Ovary (tissue), 9 donors: ENCODE data around the gene ZMIZ1. TPM values are rescaled to one million over a fixed set of nuclear protein-coding genes. Genes with fewer than 3 reads are reported as not detected.

Source experiments
- DNase-seq, 5 donors: peaks; one replicate each; pipeline ENCODE4 v3.0.0-alpha.2; 2019 to 2020
- H3K27ac ChIP-seq, 2 donors: fragments of 200-600 bp; one replicate each; pipeline versions ENCODE4 v1.5.1 to v1.8.0; 2019 to 2022
- H3K27me3 ChIP-seq: fragments of 200-600 bp; one replicate; pipeline ENCODE4 v1.8.0; 2022
- H3K36me3 ChIP-seq: fragments of 200-600 bp; sonication (generic); one replicate; pipeline ENCODE4 v1.5.1; 2019
- H3K4me1 ChIP-seq: one replicate; pipeline ENCODE4 v1.8.1; 2013; ENCODE audit warnings: mild to moderate bottlenecking, moderate library complexity; ENCODE audit not compliant: insufficient read depth
- H3K4me3 ChIP-seq: fragments of 200-600 bp; sonication (generic); one replicate; pipeline ENCODE4 v1.5.1; 2017
- H3K9me3 ChIP-seq, 2 donors: fragments of 200-600 bp in 1 of 2; sonication (generic) in 1 of 2; one replicate each; pipeline versions ENCODE4 v1.5.1 to v1.8.1; 2013 to 2019; ENCODE audit warnings: mild to moderate bottlenecking in 1 of 2, moderate library complexity in 1 of 2
- EP300 ChIP-seq: sonication (generic); formaldehyde crosslinking; IDR thresholded peaks from one replicate; pipeline ENCODE4 v1.6.1; 2017; ENCODE audit warnings: antibody characterized with exemption
- POLR2A ChIP-seq: fragments of 450-650 bp; IDR thresholded peaks from one replicate; pipeline ENCODE4 v1.6.1; 2017; ENCODE audit warnings: antibody characterized with exemption, mild to moderate bottlenecking, moderate library complexity
- WGBS, 3 donors: extraction: QIAGEN DNeasy Blood & Tissue Kit in 1 of 3; methylation state at CpG; one replicate each; pipeline versions ENCODE4 v1.1.5 to v1.1.7; 2013 to 2017; 5-methylcytosine and 5-hydroxymethylcytosine counted together
- intact Hi-C, 4 donors: fragments of 100-400 bp; cut with DNase I; formaldehyde crosslinking; loops; one replicate each; pipeline versions ENCODE4 v1.11.0 to v1.15.1; 2022 to 2023
- polyA plus RNA-seq, 2 donors: library from polyadenylated mRNA; stranded (reverse); fragments of 200-250 nt in 1 of 2; fragments of 350-450 nt in 1 of 2; fragmentation: Illumina TruSeq in 1 of 2; extraction: RNeasy Lipid Tissue Mini Kit (QIAGEN cat#74804) in 1 of 2; gene quantifications; one replicate each; pipeline ENCODE4 v1.2.3, GENCODE V29; 2013 to 2014
- total RNA-seq, 7 donors: library from RNA; depleted of rRNA in 2 of 7; stranded (reverse); fragments of >200 nt in 2 of 7; fragmentation: NEBNext Ultra II Directional in 3 of 7; extraction: Animal tissue kit (Norgen Biotek cat#: 25700) in 3 of 7; gene quantifications; one replicate each; pipeline versions ENCODE4 v1.1.0 to v1.2.4, GENCODE V29; 2016 to 2023
- TF ChIP-seq, protein P1 (sequence below), 3 donors: fragments of 450-650 bp in 2 of 3; fragments of 200-600 bp in 1 of 3; IDR thresholded peaks; one replicate each; pipeline versions ENCODE4 v1.5.1 to v1.8.0; 2016 to 2022; ENCODE audit warnings: antibody characterized with exemption in 3 of 3, mild to moderate bottlenecking in 1 of 3
- donor health status: DM: no; HTN: no; CAD: no; lungs with moderate emphysema.
- donor health status: DM: no; HTN: no; CAD: no.
- donor health status: Bipolar disorder and iron deficiency.
- donor health status: DM: yes; HTN: yes; CAD: no.
- donor health status: DM: no; HTN: no; CAD: no.
- donor health status: DM: yes; HTN: yes; CAD: no.

Gene ZMIZ1
- total and polyA plus RNA-seq, 9 donors = 30.3 to 117 (median 69.1) TPM

DNA sequence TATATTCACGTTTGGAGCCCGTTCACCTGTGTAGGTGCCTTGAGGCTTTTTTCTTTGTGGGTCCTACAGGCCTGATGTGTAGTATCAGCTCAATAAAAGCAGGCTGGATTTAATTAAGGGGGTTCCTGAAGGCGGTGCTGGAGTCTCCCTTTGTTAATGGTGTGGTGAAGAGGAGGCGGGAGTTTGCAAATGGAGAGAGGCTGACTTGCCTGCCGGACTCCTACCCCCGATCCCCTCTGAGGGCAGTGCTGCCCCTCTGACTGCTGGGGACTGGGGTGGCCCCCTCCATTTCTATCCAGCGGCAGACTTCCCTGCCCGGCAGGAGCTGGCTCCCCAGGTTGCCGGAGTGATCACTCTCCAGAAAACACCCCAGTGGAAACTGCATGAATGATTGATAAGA, 45.1 kb downstream of the ZMIZ1 start:
- intact Hi-C loops = no loop called here
- H3K4me1 ChIP-seq = peaks cover 68% of the 10 kb centered on the region
- TF ChIP-seq EP300 (no peak), POLR2A (no peak)
- TF ChIP-seq, protein P1, sequence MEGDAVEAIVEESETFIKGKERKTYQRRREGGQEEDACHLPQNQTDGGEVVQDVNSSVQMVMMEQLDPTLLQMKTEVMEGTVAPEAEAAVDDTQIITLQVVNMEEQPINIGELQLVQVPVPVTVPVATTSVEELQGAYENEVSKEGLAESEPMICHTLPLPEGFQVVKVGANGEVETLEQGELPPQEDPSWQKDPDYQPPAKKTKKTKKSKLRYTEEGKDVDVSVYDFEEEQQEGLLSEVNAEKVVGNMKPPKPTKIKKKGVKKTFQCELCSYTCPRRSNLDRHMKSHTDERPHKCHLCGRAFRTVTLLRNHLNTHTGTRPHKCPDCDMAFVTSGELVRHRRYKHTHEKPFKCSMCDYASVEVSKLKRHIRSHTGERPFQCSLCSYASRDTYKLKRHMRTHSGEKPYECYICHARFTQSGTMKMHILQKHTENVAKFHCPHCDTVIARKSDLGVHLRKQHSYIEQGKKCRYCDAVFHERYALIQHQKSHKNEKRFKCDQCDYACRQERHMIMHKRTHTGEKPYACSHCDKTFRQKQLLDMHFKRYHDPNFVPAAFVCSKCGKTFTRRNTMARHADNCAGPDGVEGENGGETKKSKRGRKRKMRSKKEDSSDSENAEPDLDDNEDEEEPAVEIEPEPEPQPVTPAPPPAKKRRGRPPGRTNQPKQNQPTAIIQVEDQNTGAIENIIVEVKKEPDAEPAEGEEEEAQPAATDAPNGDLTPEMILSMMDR (IDR thresholded peaks at IDR 0.05) = no peak
- no peaks in the 10 kb centered on the region for H3K36me3 ChIP-seq
- H3K27me3 ChIP-seq = no peaks in the 10 kb centered on the region
- H3K27ac ChIP-seq = peak overlapping the region in 1 of 2 donors; percentile 76
- no peak for DNase-seq
- H3K4me3 ChIP-seq = no peak overlapping the region
- H3K9me3 ChIP-seq = no peaks in the 10 kb centered on the region
- WGBS, 3 donors = 52 to 70% (median 60%) methylated on average over 9 of the region's 9 CpGs

DNA sequence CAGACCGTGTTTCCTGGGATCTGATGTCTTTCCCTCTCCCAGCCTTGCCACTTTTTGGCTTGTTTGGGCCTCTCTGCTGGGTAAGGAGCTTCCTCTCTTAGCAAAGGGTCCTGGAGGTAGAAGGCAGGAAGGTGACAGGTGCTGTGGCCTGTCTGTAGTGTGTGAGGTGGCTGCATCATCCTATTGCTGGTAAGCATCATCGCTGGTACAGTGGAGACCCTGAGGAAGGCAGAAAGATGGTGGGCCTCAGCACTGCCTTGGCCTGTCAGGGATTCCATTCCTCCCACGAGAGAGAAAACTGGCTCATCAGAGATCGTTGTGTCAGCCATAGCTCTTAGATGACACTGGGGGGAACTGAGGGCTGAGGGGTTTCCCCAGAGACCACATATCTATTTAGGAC, 46.5 kb downstream of the ZMIZ1 start:
- no peak overlapping the region for H3K4me3 ChIP-seq
- DNase-seq = no peak
- TF ChIP-seq, protein P1 (IDR thresholded peaks at IDR 0.05) = no peak
- no peak for TF ChIP-seq EP300
- peaks cover 56% of the 10 kb centered on the region for H3K4me1 ChIP-seq
- no peaks in the 10 kb centered on the region for H3K36me3 ChIP-seq
- 58 to 66% (median 61%) methylated on average over 4 of the region's 4 CpGs for WGBS, 3 donors
- H3K27ac ChIP-seq = peak overlapping the region in 1 of 2 donors; percentile 30
- intact Hi-C loops = no loop called here
- H3K27me3 ChIP-seq = no peaks in the 10 kb centered on the region
- no peaks in the 10 kb centered on the region for H3K9me3 ChIP-seq

DNA sequence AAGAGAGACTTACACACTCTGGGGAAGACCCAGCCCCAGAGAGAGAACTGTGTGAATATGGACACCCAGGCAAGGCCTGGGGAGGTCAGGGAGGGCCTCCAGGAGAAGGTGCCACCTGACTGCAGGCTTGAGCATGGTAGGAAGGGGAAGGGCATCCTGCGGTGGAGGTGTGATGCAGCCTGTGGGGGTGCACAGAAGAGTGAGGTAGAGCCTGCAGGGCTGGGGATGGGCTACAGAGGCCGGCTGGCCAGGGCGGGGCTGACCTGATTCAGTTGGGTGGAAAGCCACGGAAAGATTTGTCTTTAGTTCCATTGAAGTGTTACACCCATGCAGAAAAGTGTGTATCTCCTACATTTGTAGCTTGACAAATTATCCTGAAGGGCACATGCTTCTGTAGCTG, 47.6 kb downstream of the ZMIZ1 start:
- no peak for TF ChIP-seq POLR2A
- Histone ChIP-seq H3K36me3 (no peaks in the 10 kb centered on the region), H3K4me3 (no peak overlapping the region), H3K9me3 (no peaks in the 10 kb centered on the region), H3K4me1 (peaks cover 52% of the 10 kb centered on the region), H3K27ac (peak overlapping the region in 1 of 2 donors; percentile 32), H3K27me3 (no peaks in the 10 kb centered on the region)
- DNase-seq = no peak
- WGBS, 3 donors = 79 to 81% (median 80%) methylated on average over 4 of the region's 4 CpGs
- intact Hi-C loops = no loop called here

DNA sequence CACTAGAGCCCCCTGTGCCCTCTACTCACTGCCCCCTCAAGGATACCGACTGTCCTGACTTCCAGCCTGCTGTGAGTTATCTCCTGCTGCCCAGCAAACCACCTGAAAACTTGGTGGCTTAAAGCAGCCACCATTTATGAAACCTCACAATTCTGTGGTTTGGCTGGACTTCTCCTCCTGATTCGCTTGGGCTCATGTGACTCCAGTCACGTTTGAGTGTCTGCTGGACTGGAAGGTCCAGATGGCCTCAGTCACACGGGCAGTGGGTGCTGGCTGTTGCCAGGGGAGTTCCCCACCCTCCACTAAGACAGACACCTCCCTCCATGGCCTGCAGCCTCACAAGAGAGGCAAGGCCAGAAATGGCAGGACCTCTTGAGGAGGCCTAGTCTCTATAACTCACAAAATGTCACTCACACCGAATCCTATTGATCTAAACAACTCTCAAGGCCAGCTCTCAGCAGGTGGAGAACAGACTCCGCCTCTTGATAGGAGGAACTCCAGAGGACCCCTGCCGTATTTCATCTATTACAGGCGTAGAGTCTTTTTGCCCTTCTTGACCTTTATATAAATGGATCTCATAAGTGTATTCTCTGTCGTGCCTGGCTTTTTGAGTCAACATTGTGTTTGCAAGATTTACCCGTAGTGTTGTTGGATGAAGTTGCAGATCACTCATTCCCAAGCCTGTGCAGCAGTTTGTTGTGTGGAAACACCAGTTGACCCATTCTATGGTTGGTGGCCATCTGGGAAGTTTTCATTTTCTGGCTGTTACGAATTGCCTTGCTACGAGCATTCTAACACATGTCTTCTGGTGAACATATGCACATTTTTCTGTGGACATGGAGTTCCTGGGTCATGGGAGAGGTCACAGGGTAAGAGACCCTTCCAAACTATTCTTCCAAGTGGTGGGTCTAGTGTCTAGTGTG, 48.3 kb downstream of the ZMIZ1 start:
- intact Hi-C loops = no loop called here
- Histone ChIP-seq H3K27ac (peak overlapping the region in 1 of 2 donors; percentile 32), H3K4me1 (peaks cover 48% of the 10 kb centered on the region), H3K9me3 (no peaks in the 10 kb centered on the region), H3K4me3 (no peak overlapping the region), H3K36me3 (no peaks in the 10 kb centered on the region), H3K27me3 (no peaks in the 10 kb centered on the region)
- TF ChIP-seq, protein P1 (IDR thresholded peaks at IDR 0.05) = no peak
- no peak for TF ChIP-seq POLR2A
- no peak for TF ChIP-seq EP300
- DNase-seq = no peak
- WGBS, 3 donors = 61 to 69% (median 67%) methylated on average over 12 of the region's 12 CpGs
